ENCODE measurements around the gene MAGEA11.

DNA sequence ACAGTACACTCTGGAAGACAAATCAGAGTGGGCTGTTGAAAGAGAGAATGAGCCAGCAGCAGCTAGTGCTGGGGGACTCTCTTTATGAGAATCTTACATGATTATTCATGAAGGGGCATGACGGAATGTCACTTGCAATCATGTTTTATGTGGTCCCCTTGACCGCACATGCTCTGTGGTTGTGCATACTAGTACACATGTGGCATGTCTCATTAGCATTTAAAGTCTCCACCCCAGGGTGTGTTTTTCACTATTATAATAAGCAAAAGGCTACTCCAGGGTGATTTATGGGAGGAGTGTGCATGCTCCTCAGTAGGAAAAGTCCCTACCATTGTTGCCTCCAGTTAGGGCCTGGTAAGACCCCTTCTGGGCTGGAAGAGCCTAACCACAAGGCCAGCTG is 30.7 kb upstream of the MAGEA11 start:
- TF ChIP-seq POLR2AphosphoS5 (IDR thresholded peaks at IDR 0.05; ENCODE audit: low read depth, low read length): no peak
- TF ChIP-seq, protein P1, sequence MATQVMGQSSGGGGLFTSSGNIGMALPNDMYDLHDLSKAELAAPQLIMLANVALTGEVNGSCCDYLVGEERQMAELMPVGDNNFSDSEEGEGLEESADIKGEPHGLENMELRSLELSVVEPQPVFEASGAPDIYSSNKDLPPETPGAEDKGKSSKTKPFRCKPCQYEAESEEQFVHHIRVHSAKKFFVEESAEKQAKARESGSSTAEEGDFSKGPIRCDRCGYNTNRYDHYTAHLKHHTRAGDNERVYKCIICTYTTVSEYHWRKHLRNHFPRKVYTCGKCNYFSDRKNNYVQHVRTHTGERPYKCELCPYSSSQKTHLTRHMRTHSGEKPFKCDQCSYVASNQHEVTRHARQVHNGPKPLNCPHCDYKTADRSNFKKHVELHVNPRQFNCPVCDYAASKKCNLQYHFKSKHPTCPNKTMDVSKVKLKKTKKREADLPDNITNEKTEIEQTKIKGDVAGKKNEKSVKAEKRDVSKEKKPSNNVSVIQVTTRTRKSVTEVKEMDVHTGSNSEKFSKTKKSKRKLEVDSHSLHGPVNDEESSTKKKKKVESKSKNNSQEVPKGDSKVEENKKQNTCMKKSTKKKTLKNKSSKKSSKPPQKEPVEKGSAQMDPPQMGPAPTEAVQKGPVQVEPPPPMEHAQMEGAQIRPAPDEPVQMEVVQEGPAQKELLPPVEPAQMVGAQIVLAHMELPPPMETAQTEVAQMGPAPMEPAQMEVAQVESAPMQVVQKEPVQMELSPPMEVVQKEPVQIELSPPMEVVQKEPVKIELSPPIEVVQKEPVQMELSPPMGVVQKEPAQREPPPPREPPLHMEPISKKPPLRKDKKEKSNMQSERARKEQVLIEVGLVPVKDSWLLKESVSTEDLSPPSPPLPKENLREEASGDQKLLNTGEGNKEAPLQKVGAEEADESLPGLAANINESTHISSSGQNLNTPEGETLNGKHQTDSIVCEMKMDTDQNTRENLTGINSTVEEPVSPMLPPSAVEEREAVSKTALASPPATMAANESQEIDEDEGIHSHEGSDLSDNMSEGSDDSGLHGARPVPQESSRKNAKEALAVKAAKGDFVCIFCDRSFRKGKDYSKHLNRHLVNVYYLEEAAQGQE (IDR thresholded peaks at IDR 0.05; ENCODE audit: insufficient read depth in 1 of 2, low read depth in 2 of 2, low read length in 2 of 2): no peak
